ENCODE measurements around the gene PRDM5.

- no peak for TF ChIP-seq GABPB1 (CRISPR knock-in tag; IDR thresholded peaks at IDR 0.05)
- TF ChIP-seq SP2 (CRISPR knock-in tag; IDR thresholded peaks at IDR 0.05) = no peak
- no peak for TF ChIP-seq ZC3H4 (CRISPR knock-in tag; IDR thresholded peaks at IDR 0.05; ENCODE audit: borderline replicate concordance)
- no peak for TF ChIP-seq ZNF790 (CRISPR knock-in tag; IDR thresholded peaks at IDR 0.05; ENCODE audit: borderline replicate concordance)
- TF ChIP-seq CTCF (CRISPR knock-in tag; IDR thresholded peaks at IDR 0.05) = no peak
- TF ChIP-seq MLX (CRISPR knock-in tag; IDR thresholded peaks at IDR 0.05) = no peak
- TF ChIP-seq HMG20B (CRISPR knock-in tag; conservative IDR thresholded peaks at IDR 0.05) = no peak
- TF ChIP-seq NR3C1 (CRISPR knock-in tag; IDR thresholded peaks at IDR 0.05) = no peak
- no peak for TF ChIP-seq SAFB2 (CRISPR knock-in tag; IDR thresholded peaks at IDR 0.05; ENCODE audit: borderline replicate concordance, low read depth)
- no peak for TF ChIP-seq HOXA7 (CRISPR knock-in tag; IDR thresholded peaks at IDR 0.05)
Observed at GRCh38 chr4:120847019-120847582, 75.4 kb downstream of the PRDM5 start.
